ENCODE data around the gene CISD1.

- TF ChIP-seq EZH2 (IDR thresholded peaks at IDR 0.05; ENCODE audit: low read depth) (no peak), CTCF (conservative IDR thresholded peaks at IDR 0.05) (no peak)
These were observed 1.1 kb upstream of the CISD1 start, which contains the start of gene IPMK for GRCh38 chr10:58267713-58268453.
